PFSK-1 (cell line): ENCODE results near the gene PIP4P1.

Experiments used
- FOXP2 ChIP-seq: optimal IDR thresholded peaks from 2 replicates; pipeline ENCODE3; 2011; ENCODE audit warnings: borderline replicate concordance, control low read depth, inconsistent platforms; ENCODE audit not compliant: insufficient read depth; ENCODE audit errors: extremely low read length, extremely low read depth
- POLR2AphosphoS5 ChIP-seq: IDR thresholded peaks from 2 replicates; pipeline ENCODE4 v1.6.1; 2012; ENCODE audit warnings: low read depth, mild to moderate bottlenecking, control low read depth, low read length, moderate library complexity
- SIN3A ChIP-seq: IDR thresholded peaks from 2 replicates; pipeline ENCODE4 v1.6.1; 2012; ENCODE audit warnings: mild to moderate bottlenecking, low read length, moderate library complexity, borderline replicate concordance; ENCODE audit not compliant: insufficient read depth
- TAF1 ChIP-seq: IDR thresholded peaks from 2 replicates; pipeline ENCODE4 v1.6.1; 2012; ENCODE audit warnings: low read length, control low read depth, borderline replicate concordance; ENCODE audit not compliant: insufficient read depth
- TF ChIP-seq, protein P1 (sequence below), 2 experiments: IDR thresholded peaks; 2 replicates each; pipeline versions ENCODE4 v1.6.1 to v1.8.0; 2011 to 2012; ENCODE audit warnings: low read depth in 2 of 2, low read length in 2 of 2, control low read depth in 1 of 2, inconsistent platforms in 1 of 2, mild to moderate bottlenecking in 1 of 2, moderate library complexity in 1 of 2; ENCODE audit not compliant: insufficient read depth in 1 of 2

The PIP4P1 gene

GRCh38 chr14:20468764-20469241 lies 7.6 kb upstream of the PIP4P1 start:
- TF ChIP-seq POLR2AphosphoS5 (no peak), FOXP2 (no peak), TAF1 (no peak), SIN3A (no peak)
- TF ChIP-seq, protein P1, sequence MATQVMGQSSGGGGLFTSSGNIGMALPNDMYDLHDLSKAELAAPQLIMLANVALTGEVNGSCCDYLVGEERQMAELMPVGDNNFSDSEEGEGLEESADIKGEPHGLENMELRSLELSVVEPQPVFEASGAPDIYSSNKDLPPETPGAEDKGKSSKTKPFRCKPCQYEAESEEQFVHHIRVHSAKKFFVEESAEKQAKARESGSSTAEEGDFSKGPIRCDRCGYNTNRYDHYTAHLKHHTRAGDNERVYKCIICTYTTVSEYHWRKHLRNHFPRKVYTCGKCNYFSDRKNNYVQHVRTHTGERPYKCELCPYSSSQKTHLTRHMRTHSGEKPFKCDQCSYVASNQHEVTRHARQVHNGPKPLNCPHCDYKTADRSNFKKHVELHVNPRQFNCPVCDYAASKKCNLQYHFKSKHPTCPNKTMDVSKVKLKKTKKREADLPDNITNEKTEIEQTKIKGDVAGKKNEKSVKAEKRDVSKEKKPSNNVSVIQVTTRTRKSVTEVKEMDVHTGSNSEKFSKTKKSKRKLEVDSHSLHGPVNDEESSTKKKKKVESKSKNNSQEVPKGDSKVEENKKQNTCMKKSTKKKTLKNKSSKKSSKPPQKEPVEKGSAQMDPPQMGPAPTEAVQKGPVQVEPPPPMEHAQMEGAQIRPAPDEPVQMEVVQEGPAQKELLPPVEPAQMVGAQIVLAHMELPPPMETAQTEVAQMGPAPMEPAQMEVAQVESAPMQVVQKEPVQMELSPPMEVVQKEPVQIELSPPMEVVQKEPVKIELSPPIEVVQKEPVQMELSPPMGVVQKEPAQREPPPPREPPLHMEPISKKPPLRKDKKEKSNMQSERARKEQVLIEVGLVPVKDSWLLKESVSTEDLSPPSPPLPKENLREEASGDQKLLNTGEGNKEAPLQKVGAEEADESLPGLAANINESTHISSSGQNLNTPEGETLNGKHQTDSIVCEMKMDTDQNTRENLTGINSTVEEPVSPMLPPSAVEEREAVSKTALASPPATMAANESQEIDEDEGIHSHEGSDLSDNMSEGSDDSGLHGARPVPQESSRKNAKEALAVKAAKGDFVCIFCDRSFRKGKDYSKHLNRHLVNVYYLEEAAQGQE (IDR thresholded peaks at IDR 0.05; ENCODE audit: insufficient read depth in 1 of 2, low read depth in 2 of 2, low read length in 2 of 2): no peak

GRCh38 chr14:20460458-20461224 lies 593 bp downstream of the PIP4P1 start:
- TF ChIP-seq SIN3A: no peak
- TF ChIP-seq FOXP2: no peak
- TF ChIP-seq TAF1: no peak
- TF ChIP-seq, protein P1 (IDR thresholded peaks at IDR 0.05; ENCODE audit: insufficient read depth in 1 of 2, low read depth in 2 of 2, low read length in 2 of 2): no peak
- no peak for TF ChIP-seq POLR2AphosphoS5

- TF ChIP-seq FOXP2 (no peak), POLR2AphosphoS5 (no peak), TAF1 (no peak), SIN3A (no peak)
- TF ChIP-seq, protein P1 (IDR thresholded peaks at IDR 0.05; ENCODE audit: insufficient read depth in 1 of 2, low read depth in 2 of 2, low read length in 2 of 2): no peak
Observed at GRCh38 chr14:20458031-20458789, 3.0 kb downstream of the PIP4P1 start.

DNA sequence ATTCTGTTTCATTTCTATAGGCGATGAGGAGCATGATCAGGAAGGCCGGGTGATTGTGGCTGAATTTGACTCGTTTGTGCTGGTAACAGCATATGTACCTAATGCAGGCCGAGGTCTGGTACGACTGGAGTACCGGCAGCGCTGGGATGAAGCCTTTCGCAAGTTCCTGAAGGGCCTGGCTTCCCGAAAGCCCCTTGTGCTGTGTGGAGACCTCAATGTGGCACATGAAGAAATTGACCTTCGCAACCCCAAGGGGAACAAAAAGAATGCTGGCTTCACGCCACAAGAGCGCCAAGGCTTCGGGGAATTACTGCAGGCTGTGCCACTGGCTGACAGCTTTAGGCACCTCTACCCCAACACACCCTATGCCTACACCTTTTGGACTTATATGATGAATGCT lies 4.3 kb downstream of the PIP4P1 start:
- no peak for TF ChIP-seq TAF1

DNA sequence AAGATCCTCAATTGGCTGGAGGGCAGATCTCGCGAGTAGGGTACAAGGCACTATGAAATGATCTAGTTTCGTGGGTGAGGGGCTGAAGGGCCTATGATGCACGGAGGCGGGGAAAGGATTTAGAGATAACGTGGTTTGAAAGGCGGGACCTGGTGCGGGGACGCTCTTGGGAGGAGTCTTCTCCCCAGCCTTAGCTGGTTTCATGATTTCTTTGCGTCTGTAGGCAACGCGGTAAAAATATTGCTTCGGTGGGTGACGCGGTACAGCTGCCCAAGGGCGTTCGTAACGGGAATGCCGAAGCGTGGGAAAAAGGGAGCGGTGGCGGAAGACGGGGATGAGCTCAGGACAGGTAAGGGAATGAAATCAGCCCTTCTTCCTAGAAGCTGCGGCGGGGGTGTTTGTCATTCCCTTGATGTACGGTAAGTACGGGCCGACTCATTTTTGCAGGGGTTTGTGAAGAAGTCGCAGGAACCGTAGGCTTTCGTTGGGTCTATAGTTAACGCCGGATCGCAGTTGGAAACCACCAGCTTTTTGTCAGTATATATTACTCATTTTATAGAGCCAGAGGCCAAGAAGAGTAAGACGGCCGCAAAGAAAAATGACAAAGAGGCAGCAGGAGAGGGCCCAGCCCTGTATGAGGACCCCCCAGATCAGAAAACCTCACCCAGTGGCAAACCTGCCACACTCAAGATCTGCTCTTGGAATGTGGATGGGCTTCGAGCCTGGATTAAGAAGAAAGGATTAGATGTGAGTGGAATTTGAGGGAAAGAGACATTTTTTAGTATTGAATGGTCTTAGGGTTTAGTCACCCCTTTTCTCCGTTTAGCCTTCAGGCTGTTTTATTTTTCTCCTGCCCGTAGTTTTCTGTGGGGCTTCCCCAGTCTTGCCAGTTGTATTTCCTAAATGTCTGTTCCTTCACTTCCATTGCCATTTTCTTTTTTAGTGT lies 5.6 kb downstream of the PIP4P1 start:
- no peak for TF ChIP-seq TAF1
- TF ChIP-seq POLR2AphosphoS5: no peak
- no peak for TF ChIP-seq FOXP2
- TF ChIP-seq, protein P1 (IDR thresholded peaks at IDR 0.05; ENCODE audit: insufficient read depth in 1 of 2, low read depth in 2 of 2, low read length in 2 of 2): no peak
- TF ChIP-seq SIN3A: no peak
